K562 (cell line): ENCODE data around the gene CD55. TPM values are rescaled to one million over a fixed set of nuclear protein-coding genes. Genes with fewer than 3 reads are reported as not detected.

ENCODE experiments used
- ATAC-seq: fragments of 200-7000 bp; cut with Tn5 transposase; 3 replicates; pipeline ENCODE4 v1.9.1; 2020; ENCODE audit warnings: moderate library complexity
- BruUV-seq: library from RNA; stranded (reverse); fragments of 400-500 nt; replicated peaks from 2 replicates; lab custom pipeline; 2021; lab: Mats Ljungman, UMichigan
- CTCF ChIA-PET: fragments of 300-600 bp; formaldehyde crosslinking; extraction: SDS; loops from one replicate; lab custom pipeline; 2021; ENCODE audit warnings: low intra/inter-chr PET ratio; lab: Yijun Ruan, JAX
- POLR2A ChIA-PET: fragments of 300-600, 350-650 bp; sonication (Branson Sonifier 250); formaldehyde crosslinking; extraction: SDS; loops from one replicate; lab custom pipeline; 2021; ENCODE audit warnings: antibody characterized with exemption, inconsistent platforms; lab: Yijun Ruan, JAX
- DNase-seq, 4 experiments: peaks; one replicate each; pipeline versions ENCODE4 v3.0.0 to v3.0.0-alpha.2; 2011 to 2018; ENCODE audit warnings: low spot score in 3 of 4, mixed read lengths in 3 of 4; ENCODE audit errors: extremely low read depth in 1 of 4
- FAIRE-seq: peaks from 2 replicates; lab custom pipeline; 2011; peaks lifted over from hg19 to GRCh38; lab: Jason Lieb, UNC
- H2AFZ ChIP-seq: 2 replicates; pipeline ENCODE4 v1.6.0; 2011; ENCODE audit warnings: low read depth, low read length, control low read depth, inconsistent platforms
- H3K27ac ChIP-seq: fragments of 200-600 bp; 3 replicates; pipeline ENCODE4 v1.8.0; 2011; ENCODE audit warnings: low read depth, mild to moderate bottlenecking, control low read depth, inconsistent platforms, low read length, moderate library complexity, mixed read lengths; ENCODE audit errors: extremely low read depth
- H3K27me3 ChIP-seq, 2 experiments: fragments of 300-600 bp in 1 of 2; 2 replicates in 1 of 2; 3 replicates in 1 of 2; pipeline versions ENCODE4 v1.6.0 to v1.8.0; 2011; ENCODE audit warnings: inconsistent platforms in 2 of 2, low read length in 2 of 2, mild to moderate bottlenecking in 1 of 2, mixed read lengths in 1 of 2, moderate library complexity in 1 of 2; ENCODE audit not compliant: control insufficient read depth in 2 of 2, insufficient read depth in 2 of 2
- H3K36me3 ChIP-seq: fragments of 300-600 bp; 3 replicates; pipeline ENCODE4 v1.8.0; 2011; ENCODE audit warnings: mild to moderate bottlenecking, low read length, inconsistent platforms; ENCODE audit not compliant: control insufficient read depth, insufficient read depth
- H3K4me1 ChIP-seq, 2 experiments: fragments of 200-600 bp in 1 of 2; replicated peaks in 1 of 2; 2 replicates in 1 of 2; 3 replicates in 1 of 2; pipeline versions ENCODE4 v1.5.1 to v1.8.0; 2011; ENCODE audit warnings: inconsistent platforms in 2 of 2, low read length in 2 of 2, mild to moderate bottlenecking in 1 of 2, mixed read lengths in 1 of 2, moderate library complexity in 1 of 2; ENCODE audit not compliant: control insufficient read depth in 2 of 2, insufficient read depth in 2 of 2
- H3K4me2 ChIP-seq: 2 replicates; pipeline ENCODE4 v1.6.1; 2011; ENCODE audit warnings: low read length, control low read depth, inconsistent platforms, mixed read lengths; ENCODE audit not compliant: insufficient read depth
- H3K4me3 ChIP-seq: fragments of 200-600 bp; sonication (generic), shearing (Covaris generic); 2 replicates; pipeline ENCODE4 v1.5.1; 2016; ENCODE audit warnings: control low read depth, inconsistent platforms
- H3K79me2 ChIP-seq: fragments of 200-600 bp; 3 replicates; pipeline ENCODE4 v1.8.0; 2011; ENCODE audit warnings: low read length, inconsistent platforms; ENCODE audit not compliant: control insufficient read depth, insufficient read depth
- H3K9ac ChIP-seq, 2 experiments: 2 replicates each; pipeline versions ENCODE4 v1.6.0 to v1.6.1; 2011; ENCODE audit warnings: low read depth in 2 of 2, low read length in 2 of 2, control low read depth in 1 of 2, inconsistent platforms in 1 of 2, mild to moderate bottlenecking in 1 of 2, mixed read lengths in 1 of 2; ENCODE audit not compliant: insufficient read depth in 1 of 2
- H3K9me1 ChIP-seq: one replicate; pipeline ENCODE4 v1.6.0; 2011; ENCODE audit warnings: inconsistent platforms, mild to moderate bottlenecking, low read length, moderate library complexity; ENCODE audit not compliant: control insufficient read depth, insufficient read depth
- H3K9me3 ChIP-seq: replicated peaks from 2 replicates; pipeline ENCODE4 v1.5.1; 2011; ENCODE audit warnings: low read depth, low read length, inconsistent platforms; ENCODE audit not compliant: control insufficient read depth, insufficient read depth
- H4K20me1 ChIP-seq: replicated peaks from 2 replicates; pipeline ENCODE4 v1.6.1; 2011; ENCODE audit warnings: low read length, inconsistent platforms, mixed read lengths; ENCODE audit not compliant: control insufficient read depth, insufficient read depth
- GABPA ChIP-seq: fragments of 200-800 bp; sonication (Bioruptor generic); conservative IDR thresholded peaks from 2 replicates; pipeline ENCODE4 v1.6.1; 2016; ENCODE audit warnings: low read depth, missing genetic modification characterization, missing compliant biosample characterization
- HBP1 ChIP-seq: fragments of 450-650 bp; formaldehyde crosslinking; IDR thresholded peaks from 2 replicates; pipeline ENCODE4 v1.4.0; 2022; ENCODE audit warnings: missing genetic modification characterization
- ID3 ChIP-seq, 2 experiments: fragments of 250-450 bp in 1 of 2; fragments of 450-650 bp in 1 of 2; sonication (Bioruptor Pico) in 1 of 2; IDR thresholded peaks; 2 replicates each; pipeline versions ENCODE4 v1.6.1 to v1.8.0; 2016 to 2021; ENCODE audit warnings: mild to moderate bottlenecking in 2 of 2, moderate library complexity in 2 of 2, missing compliant biosample characterization in 1 of 2, missing genetic modification characterization in 1 of 2
- MCM3 ChIP-seq: fragments of 450-650 bp; IDR thresholded peaks from 2 replicates; pipeline ENCODE4 v1.6.1; 2016
- MEIS2 ChIP-seq: fragments of 450-650 bp; IDR thresholded peaks from 2 replicates; pipeline ENCODE4 v1.6.1; 2014; ENCODE audit warnings: mild to moderate bottlenecking; ENCODE audit not compliant: partially characterized antibody
- MTF1 ChIP-seq: fragments of 250-450 bp; sonication (Bioruptor Pico); IDR thresholded peaks from 2 replicates; pipeline ENCODE4 v1.9.0; 2021; ENCODE audit warnings: moderate library complexity, mild to moderate bottlenecking, inconsistent platforms, borderline replicate concordance
- NCOA2 ChIP-seq, 2 experiments: fragments of 450-650 bp; IDR thresholded peaks; 2 replicates each; pipeline ENCODE4 v1.6.1; 2018; ENCODE audit warnings: mild to moderate bottlenecking in 2 of 2, moderate library complexity in 1 of 2; ENCODE audit not compliant: partially characterized antibody in 2 of 2
- PHF20 ChIP-seq: fragments of 450-650 bp; IDR thresholded peaks from 2 replicates; pipeline ENCODE4 v1.6.1; 2018; ENCODE audit not compliant: partially characterized antibody
- POLR2A ChIP-seq: fragments of 450-650 bp; conservative IDR thresholded peaks from 2 replicates; pipeline ENCODE4 v1.6.1; 2016
- RNF2 ChIP-seq: sonication (generic); IDR thresholded peaks from 2 replicates; pipeline ENCODE4 v1.6.1; 2016
- SNIP1 ChIP-seq: fragments of 450-650 bp; IDR thresholded peaks from 2 replicates; pipeline ENCODE4 v1.7.1; 2017; ENCODE audit warnings: low read depth, mild to moderate bottlenecking
- SREBF2 ChIP-seq: sonication (generic); formaldehyde crosslinking; IDR thresholded peaks from 2 replicates; pipeline ENCODE4 v1.4.0; 2020; ENCODE audit warnings: mild to moderate bottlenecking, missing genetic modification reagents
- SUPT5H ChIP-seq: fragments of 450-650 bp; IDR thresholded peaks from 2 replicates; pipeline ENCODE4 v1.6.1; 2016
- TEAD4 ChIP-seq, 2 experiments: sonication (generic) in 1 of 2; formaldehyde crosslinking in 1 of 2; IDR thresholded peaks; 2 replicates each; pipeline versions ENCODE4 v1.6.1 to v1.8.0; 2012 to 2022; ENCODE audit warnings: borderline replicate concordance in 1 of 2, inconsistent platforms in 1 of 2, low read length in 1 of 2, mild to moderate bottlenecking in 1 of 2, missing genetic modification reagents in 1 of 2
- TRIM24 ChIP-seq, 2 experiments: fragments of 450-650 bp; IDR thresholded peaks; 2 replicates each; pipeline ENCODE4 v1.6.1; 2016
- WGBS: fragments of 100-300 bp; shearing (Covaris generic); methylation state at CpG from one replicate; pipeline ENCODE4 v1.1.6; 2016; ENCODE audit warnings: low coverage, mixed read lengths; ENCODE audit not compliant: insufficient coverage; ENCODE audit errors: missing lambda C conversion rate; 5-methylcytosine and 5-hydroxymethylcytosine counted together
- in situ Hi-C: fragments of 300-500 bp; cut with MboI; formaldehyde crosslinking; loops from 4 replicates; pipeline ENCODE4 v1.15.0; 2018; ENCODE audit warnings: inconsistent platforms, mixed read lengths
- intact Hi-C: fragments of 100-400 bp; cut with micrococcal nuclease; formaldehyde crosslinking; loops from 2 replicates; pipeline ENCODE4 v1.14.2; 2022
- polyA plus RNA-seq, 8 experiments: library from polyadenylated mRNA; depleted of rRNA in 4 of 8; stranded (reverse) in 5 of 8; unstranded in 3 of 8; fragments of >200 nt; fragmentation: Nextera tagmentation in 2 of 8; fragmentation: Illumina TruSeq in 1 of 8; extraction: Ambion mirVana in 2 of 8; extraction: Trizol in 1 of 8; gene quantifications; 2 replicates each; pipeline versions ENCODE4 v1.2.1 to v1.2.3, GENCODE V29; 2011 to 2014; ENCODE audit warnings: inconsistent platforms in 1 of 8, missing spikeins in 1 of 8
- total RNA-seq, 7 experiments: library from RNA; depleted of rRNA in 6 of 7; stranded (reverse); fragments of >200 nt in 6 of 7; fragmentation: Illumina TruSeq in 2 of 7; extraction: Trizol in 2 of 7; gene quantifications; 2 replicates each; pipeline versions ENCODE4 v1.2.1 to v1.2.3, GENCODE V29; 2011 to 2021; ENCODE audit warnings: low replicate concordance in 1 of 7
- TF ChIP-seq, protein P1 (sequence below): IDR thresholded peaks from 2 replicates; pipeline ENCODE4 v1.6.1; 2016; ENCODE audit warnings: missing genetic modification characterization, missing compliant biosample characterization

The CD55 gene
- total and polyA plus RNA-seq, 9 of the 15 experiments (the other 6 are each of a cell fraction or from before 2014, with no cell fraction given) = 17.7 to 150 (median 97.0) TPM

DNA sequence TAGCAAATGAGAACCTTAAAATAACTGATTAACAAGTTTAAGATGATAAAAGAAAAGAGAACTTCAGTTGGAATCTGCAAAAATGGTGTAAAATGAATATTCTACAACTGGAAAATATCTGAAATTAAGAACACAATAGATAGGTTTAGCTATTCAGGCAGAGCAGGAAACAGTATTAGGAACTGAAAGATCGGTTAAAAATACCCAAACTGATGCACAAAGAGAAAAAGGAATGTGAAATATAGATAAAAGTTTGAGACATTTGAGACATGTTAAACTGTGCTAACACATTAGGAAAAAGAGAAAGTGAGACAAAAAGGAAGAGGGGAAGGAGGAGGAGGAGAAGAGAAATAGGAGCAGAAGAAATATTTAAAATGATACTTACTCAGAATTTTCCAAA lies 12.1 kb downstream of the CD55 start:
- DNase-seq (no peak), ATAC-seq (no peak), FAIRE-seq (no peak)
- Histone ChIP-seq H3K79me2 (no peaks in the 10 kb centered on the region), H2AFZ (no peak overlapping the region), H3K27ac (no peak overlapping the region), H3K9ac (no peak overlapping the region), H3K27me3 (no peaks in the 10 kb centered on the region), H3K4me3 (no peak overlapping the region), H4K20me1 (no peaks in the 10 kb centered on the region), H3K36me3 (peaks cover 93% of the 10 kb centered on the region), H3K9me1 (no peaks in the 10 kb centered on the region), H3K4me2 (no peak overlapping the region), H3K4me1 (no peaks in the 10 kb centered on the region), H3K9me3 (no peaks in the 10 kb centered on the region)
- in situ Hi-C loops = no loop called here
- no peak for TF ChIP-seq RNF2
- 0 out of 2 replicates have a peak, but pooled peaks have one; percentile 31 for TF ChIP-seq SUPT5H
- TF ChIP-seq TEAD4 (IDR thresholded peaks at IDR 0.05; ENCODE audit: low read length) = no peak
- TF ChIP-seq TEAD4 (CRISPR knock-in tag; IDR thresholded peaks at IDR 0.05; ENCODE audit: borderline replicate concordance) = no peak
- TF ChIP-seq MCM3 = no peak
- 0 out of 2 replicates have a peak, but pooled peaks have one; percentile 14 for TF ChIP-seq GABPA (tag)
- TF ChIP-seq SREBF2 = no peak
- TF ChIP-seq MEIS2 = no peak
- TF ChIP-seq NCOA2 (IDR thresholded peaks at IDR 0.05; ENCODE audit: partially characterized antibody in 2 of 2) = no peak
- TF ChIP-seq HBP1 (CRISPR knock-in tag) = 0 out of 2 replicates have a peak, but pooled peaks have one; percentile 19
- TF ChIP-seq POLR2A = peak; percentile 40; the same call in 1 of the 2 replicates
- TF ChIP-seq ID3 (CRISPR knock-in tag; IDR thresholded peaks at IDR 0.05) = no peak
- TF ChIP-seq ID3 (tag; IDR thresholded peaks at IDR 0.05) = no peak
- TF ChIP-seq MTF1 (CRISPR knock-in tag) = no peak
- TF ChIP-seq PHF20 = no peak
- no peak for TF ChIP-seq SNIP1
- TF ChIP-seq, protein P1, sequence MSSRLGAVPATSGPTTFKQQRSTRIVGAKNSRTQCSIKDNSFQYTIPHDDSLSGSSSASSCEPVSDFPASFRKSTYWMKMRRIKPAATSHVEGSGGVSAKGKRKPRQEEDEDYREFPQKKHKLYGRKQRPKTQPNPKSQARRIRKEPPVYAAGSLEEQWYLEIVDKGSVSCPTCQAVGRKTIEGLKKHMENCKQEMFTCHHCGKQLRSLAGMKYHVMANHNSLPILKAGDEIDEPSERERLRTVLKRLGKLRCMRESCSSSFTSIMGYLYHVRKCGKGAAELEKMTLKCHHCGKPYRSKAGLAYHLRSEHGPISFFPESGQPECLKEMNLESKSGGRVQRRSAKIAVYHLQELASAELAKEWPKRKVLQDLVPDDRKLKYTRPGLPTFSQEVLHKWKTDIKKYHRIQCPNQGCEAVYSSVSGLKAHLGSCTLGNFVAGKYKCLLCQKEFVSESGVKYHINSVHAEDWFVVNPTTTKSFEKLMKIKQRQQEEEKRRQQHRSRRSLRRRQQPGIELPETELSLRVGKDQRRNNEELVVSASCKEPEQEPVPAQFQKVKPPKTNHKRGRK (tag) = 0 out of 2 replicates have a peak, but pooled peaks have one; percentile 44
- TF ChIP-seq TRIM24 (IDR thresholded peaks at IDR 0.05) = 0 out of 4 replicates have a peak, but pooled peaks of 1 of the 2 experiments have one; percentile 4
- WGBS = 83% methylated on average over 1 of the region's 1 CpG
- ChIA-PET POLR2A (interaction anchor here (5.5 kb wide), 1 partner anchor 10 kb away, joined by 78 read pairs; the partner anchor contains the start of gene CD55), CTCF (no interaction called here)
- intact Hi-C loops = no loop called here
- BruUV-seq = no TSS peak
